ENCODE measurements around the gene JAG1.

- TF ChIP-seq ELF1 (tag; IDR thresholded peaks at IDR 0.05) (no peak), ZFP30 (CRISPR knock-in tag; IDR thresholded peaks at IDR 0.05; ENCODE audit: borderline replicate concordance) (no peak), TCF7L2 (IDR thresholded peaks at IDR 0.05; ENCODE audit: low read depth, low read length) (no peak), TAF1 (IDR thresholded peaks at IDR 0.05; ENCODE audit: control insufficient read depth, extremely low read depth, insufficient read depth, low read length, severe bottlenecking) (no peak), MTA2 (IDR thresholded peaks at IDR 0.05; ENCODE audit: low read depth) (no peak), ZNF224 (CRISPR knock-in tag; IDR thresholded peaks at IDR 0.05) (no peak), EP300 (IDR thresholded peaks at IDR 0.05; ENCODE audit: low read length) (no peak), NR1H2 (CRISPR knock-in tag; IDR thresholded peaks at IDR 0.05) (no peak), ZNF586 (CRISPR knock-in tag; conservative IDR thresholded peaks at IDR 0.05) (no peak), POLR2AphosphoS5 (IDR thresholded peaks at IDR 0.05; ENCODE audit: control insufficient read depth, insufficient read depth, low read depth, low read length) (no peak)
Measured at GRCh38 chr20:10636326-10636818, 37.4 kb downstream of the JAG1 start.

Data from K562 (cell line).